ENCODE measurements around the gene FLAD1. TPM values are rescaled to one million over a fixed set of nuclear protein-coding genes. Genes with fewer than 3 reads are reported as not detected.
"Not testable (repeated sequence)": the region's sequence is repeated elsewhere in the genome, so short reads cannot be mapped to it uniquely, and the experiment has no call there.

FLAD1 gene
- total RNA-seq, 1 donor from 2014 or later, result 14.9 TPM

- DNase-seq (ENCODE audit: low spot score), result no peak
Measured at GRCh38 chr1:154967331-154967950, 15.7 kb upstream of the FLAD1 start.

DNA sequence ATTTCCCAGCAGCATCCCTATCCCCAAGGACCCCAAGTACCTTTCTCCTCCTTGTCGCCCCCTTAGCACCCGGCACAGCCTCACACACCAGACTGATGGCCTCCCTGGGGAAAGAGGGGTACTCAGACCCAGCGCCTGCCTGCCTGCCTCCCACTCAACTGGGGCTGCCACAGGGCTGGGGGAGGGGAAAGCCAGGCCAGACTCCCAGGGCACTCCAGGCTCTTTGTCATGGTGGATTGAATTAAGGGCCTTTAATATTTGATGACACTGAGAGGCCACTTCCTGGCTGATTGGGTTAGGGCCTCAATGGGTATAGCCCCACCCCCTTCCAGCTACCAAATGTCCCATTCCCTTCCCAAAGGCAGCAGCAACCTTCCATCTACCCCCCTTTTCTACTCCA is 14.4 kb upstream of the FLAD1 start:
- no peak for DNase-seq (ENCODE audit: low spot score)

DNA sequence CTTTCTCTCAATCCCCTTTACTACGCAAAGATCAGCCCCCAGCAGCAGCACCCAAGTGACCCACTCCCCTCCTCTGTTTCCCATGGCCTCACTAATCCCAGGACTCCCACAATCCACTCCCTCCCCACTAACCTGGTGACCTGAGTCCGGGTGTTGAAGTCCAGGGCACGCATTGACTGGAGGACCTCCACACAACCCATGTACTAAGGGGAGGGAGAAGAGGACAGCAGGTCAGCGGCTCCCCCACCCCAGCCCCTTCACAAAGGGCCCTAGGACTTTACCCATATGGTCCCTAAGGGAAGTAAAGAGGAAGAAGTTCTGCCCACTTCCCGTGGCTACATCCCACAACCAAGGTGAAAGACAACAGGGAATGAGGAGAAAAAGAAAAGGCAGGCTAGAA is 13.9 kb upstream of the FLAD1 start:
- DNase-seq (ENCODE audit: low spot score), result no peak

DNA sequence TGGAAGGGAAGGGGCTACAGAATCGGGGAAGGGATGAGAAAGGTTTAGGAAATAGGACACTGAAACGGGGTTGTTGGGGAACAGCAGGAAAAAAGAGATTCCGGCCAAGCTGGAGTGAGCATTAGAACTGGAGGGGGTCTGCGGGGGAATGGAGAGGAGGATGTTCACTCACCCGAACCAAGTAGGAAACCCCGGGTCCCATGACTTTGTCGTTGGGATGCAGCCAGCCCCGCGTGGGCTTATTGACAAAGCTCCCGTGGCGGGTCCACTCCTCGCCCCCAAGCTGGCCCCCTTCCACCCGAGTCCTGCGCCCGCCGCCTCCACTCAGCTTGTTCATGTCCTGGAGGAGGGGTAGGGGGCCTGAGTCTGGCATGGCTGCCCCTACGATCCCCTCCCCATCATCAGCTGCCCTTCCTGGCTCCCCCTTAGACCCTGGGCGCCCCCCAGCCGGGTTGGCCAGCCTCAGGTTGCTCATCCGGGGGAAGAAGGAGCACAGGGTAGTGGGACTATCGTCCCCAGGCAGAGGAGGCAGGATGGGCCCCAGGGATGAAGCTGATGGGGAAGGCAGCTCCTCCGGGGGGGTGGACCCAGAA is 13.2 kb upstream of the FLAD1 start:
- no peak for DNase-seq (ENCODE audit: low spot score)

DNA sequence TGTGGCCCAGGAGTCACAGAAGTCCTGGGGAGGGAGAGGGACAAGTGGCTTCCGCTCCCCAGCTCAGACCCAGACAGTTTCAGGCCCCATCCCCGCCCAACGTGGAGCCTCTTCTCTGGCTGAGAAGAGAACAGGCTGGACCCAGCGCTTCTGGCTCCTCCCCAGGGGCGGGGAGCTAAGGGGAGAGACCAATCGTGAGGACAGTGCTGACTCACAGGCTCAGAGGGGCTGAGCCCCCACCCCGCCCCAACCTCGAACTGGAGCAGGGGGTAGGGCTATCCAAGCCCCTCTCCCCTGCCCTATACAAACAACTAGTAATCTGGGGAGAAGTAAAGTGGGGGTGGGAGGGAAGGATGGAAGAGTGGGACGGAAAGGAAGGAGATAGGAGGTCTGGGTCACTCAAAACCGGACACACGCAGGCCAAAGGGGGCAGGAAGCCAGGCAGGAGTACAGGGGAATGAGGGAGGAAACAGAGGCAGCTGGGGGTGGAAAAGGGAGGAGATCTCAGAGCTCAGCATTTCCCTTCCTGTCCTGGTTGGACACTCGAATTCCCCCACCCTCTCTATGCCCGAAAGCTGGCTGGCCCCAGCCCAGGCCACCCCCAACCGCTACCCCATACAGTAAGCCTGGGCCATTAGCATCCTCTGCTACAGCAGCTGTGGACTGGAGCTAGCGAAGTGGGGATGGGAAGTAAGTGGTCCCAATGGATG is 12.4 kb upstream of the FLAD1 start, which contains the start of gene SHC1:
Gene SHC1, minus strand, starts transcription at position 117 of the 710 bp plus-strand sequence. CDS start 221 bp downstream, outside the sequence.
- DNase-seq (ENCODE audit: low spot score), result peak; percentile 99

DNA sequence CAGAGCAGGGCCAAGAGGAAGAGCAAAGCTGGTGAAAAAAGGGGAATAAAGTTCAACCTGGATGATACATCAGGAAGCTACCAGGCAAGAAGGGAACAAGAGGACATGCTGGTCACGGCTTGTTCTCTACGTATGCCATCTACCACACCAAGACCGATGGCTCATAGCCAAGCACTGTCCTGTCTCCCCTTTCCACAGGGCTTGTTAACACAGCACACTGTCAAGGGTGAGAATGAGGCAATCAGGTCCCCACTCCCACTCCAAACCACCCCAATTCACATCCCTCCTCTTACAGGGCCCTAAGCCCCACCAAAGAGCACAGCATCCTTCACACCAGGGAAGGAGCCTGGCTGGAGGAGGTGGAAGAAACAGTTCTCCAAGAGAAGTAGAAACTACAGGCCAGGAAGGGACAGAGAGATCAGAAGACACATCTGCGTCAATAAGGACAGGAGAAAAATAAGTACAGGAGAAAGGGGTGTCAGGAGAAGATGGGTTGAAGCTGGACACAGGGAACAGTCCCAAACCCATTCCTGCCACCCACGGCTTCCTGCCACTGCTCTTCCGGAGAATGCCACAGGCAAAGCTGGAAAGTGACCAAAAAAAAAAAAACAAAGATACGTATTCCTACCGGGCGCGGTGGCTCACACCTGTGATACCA is 11.7 kb upstream of the FLAD1 start:
- DNase-seq (ENCODE audit: low spot score), result no peak

DNA sequence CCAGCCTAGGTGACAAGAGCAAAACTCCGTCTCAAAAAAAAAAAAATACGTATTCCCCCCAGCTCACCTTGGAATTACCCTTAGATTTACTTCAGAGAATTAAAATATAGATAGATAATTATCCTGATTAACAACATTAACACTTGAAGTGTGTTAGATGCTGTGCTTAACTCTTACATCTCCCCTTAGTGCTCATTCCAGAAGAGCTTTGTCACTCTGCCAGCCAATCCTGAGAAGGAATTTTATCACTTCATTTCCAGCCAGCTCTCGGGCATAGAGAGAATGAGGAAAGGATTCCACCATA is 11.0 kb upstream of the FLAD1 start:
- no peak for DNase-seq (ENCODE audit: low spot score)

- DNase-seq (ENCODE audit: low spot score), result peak; percentile 91
Measured at GRCh38 chr1:154972517-154973343, 10.4 kb upstream of the FLAD1 start.

- peak; percentile 98 for DNase-seq (ENCODE audit: low spot score)
Measured at GRCh38 chr1:154973344-154974101, 9.6 kb upstream of the FLAD1 start.

- peak; percentile 100 for DNase-seq (ENCODE audit: low spot score)
Measured at GRCh38 chr1:154974102-154974807, 8.9 kb upstream of the FLAD1 start, which contains the start of gene CKS1B. Gene CKS1B, plus strand, starts transcription at chr1:154974681. Its CDS starts 65 bp downstream, at chr1:154974746.

DNA sequence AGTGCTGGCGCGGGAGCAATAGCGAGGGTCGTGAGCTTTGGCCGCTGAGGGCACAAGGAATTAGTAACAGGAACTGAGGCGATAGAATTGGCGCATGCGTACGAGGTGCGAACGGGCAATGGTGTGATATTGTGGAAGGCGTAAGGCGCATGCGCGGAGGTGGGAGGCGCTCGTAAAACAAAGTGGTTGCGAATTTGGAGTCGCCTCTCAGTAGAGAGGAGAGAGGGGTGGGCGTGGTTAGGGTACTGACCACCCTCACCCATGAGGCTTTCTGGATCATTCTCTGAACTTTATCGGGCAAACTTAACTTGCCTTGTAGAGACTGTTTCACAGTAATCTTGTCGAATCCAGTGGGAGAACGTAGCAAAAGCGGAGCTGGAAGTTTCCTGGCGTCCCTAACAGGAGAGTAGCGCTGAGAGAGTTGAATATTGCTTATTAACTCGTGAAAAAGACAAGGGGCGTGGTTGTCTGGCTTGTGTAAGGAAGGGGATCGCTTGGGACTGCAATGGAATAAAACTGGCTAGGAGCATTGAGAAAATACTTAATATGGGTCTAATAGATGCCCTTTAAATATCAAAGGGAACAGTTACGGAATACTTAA is 8.2 kb upstream of the FLAD1 start:
- DNase-seq (ENCODE audit: low spot score), result peak; percentile 99

DNA sequence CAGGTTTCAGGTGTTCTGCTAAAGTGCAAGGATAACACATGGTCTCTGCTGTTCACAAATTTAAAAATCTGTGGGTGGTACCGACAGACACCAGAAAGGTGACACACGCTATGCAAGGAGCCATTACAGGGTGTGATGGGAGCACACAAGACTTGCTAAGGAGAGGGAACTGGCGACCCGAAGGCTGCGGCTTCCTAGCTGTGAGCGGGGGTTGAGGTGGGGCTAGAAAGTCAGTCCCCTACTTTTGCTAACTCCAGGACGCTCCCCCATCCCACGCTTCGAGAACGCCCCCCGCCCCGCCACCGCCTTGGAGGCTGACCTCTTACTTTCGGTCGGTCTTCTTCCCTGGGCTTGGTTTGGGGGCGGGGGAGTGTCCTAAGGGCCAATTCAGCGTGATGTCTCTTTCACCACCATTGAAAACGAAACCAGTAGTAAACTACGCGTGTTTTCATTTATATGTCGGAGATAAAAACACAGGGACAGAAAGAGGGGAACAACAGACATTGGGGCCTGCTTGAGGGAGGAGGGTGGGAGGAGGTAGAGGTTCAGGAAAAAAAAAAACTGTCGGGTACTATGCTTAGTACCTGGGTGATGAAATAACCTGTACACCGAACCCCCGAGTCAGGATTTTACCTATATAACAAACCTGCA is 7.6 kb upstream of the FLAD1 start:
- DNase-seq (ENCODE audit: low spot score), result peak; percentile 71

DNA sequence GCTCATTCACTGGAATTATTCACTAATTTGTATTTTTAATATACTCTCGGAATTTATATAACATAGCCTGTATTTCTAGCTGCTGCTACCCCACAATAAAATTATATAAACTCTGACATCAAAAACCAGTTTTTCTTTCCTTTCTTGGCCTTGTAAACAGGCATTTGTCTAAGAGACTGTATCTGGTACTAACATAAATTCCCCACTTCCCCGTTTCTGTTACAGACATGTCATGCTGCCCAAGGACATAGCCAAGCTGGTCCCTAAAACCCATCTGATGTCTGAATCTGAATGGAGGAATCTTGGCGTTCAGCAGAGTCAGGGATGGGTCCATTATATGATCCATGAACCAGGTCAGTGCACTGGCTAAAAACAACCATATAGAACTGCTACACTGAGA is 5.4 kb upstream of the FLAD1 start:
- DNase-seq (ENCODE audit: low spot score), result not testable (repeated sequence)

- DNase-seq (ENCODE audit: low spot score), result no peak
Measured at GRCh38 chr1:154978360-154978759, 4.8 kb upstream of the FLAD1 start.

GRCh38 chr1:154982341-154982740 is 803 bp upstream of the FLAD1 start:
- DNase-seq (ENCODE audit: low spot score), result no peak

- no peak for DNase-seq (ENCODE audit: low spot score)
Measured at GRCh38 chr1:154983776-154984466, 777 bp downstream of the FLAD1 start.

DNA sequence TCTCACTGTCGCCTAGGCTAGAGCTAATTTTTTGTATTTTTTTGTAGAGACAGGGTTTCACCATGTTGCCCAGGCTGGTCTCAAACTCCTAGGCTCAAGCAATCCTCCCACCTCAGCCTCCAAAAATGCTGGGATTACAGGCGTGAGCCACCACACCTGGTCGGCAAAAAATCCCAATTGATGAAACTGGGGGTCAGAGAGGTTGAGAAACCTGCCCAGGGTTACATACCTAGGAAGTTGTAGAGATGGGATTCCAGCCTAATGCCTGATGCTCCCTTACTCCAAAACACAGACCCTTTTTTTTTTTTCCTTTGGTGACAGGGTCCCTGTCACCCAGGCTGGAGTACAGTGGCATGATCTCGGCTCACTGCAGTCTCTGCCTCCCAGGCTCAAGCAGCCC is 3.6 kb downstream of the FLAD1 start:
- DNase-seq (ENCODE audit: low spot score), result not testable (repeated sequence)

GRCh38 chr1:154987326-154987725 is 4.2 kb downstream of the FLAD1 start:
- no peak for DNase-seq (ENCODE audit: low spot score)

Data from umbilical cord (tissue), 2 donors.